HFF-Myc (cell line): ENCODE results near the gene PEX10.

ENCODE experiments used
- DNase-seq: peaks from one replicate; pipeline ENCODE4 v3.0.0-alpha.2; 2011; ENCODE audit warnings: low read depth; ENCODE audit errors: extremely low read depth
- H3K4me3 ChIP-seq: replicated peaks from 2 replicates; pipeline ENCODE4 v1.5.1; 2011; ENCODE audit warnings: low read depth, mild to moderate bottlenecking, control low read depth, low read length
- TF ChIP-seq, protein P1 (sequence below): IDR thresholded peaks from 2 replicates; pipeline ENCODE4 v1.5.1; 2012; ENCODE audit warnings: mild to moderate bottlenecking, low read depth, low read length, control low read depth; ENCODE audit errors: missing control alignments

The PEX10 gene

DNA sequence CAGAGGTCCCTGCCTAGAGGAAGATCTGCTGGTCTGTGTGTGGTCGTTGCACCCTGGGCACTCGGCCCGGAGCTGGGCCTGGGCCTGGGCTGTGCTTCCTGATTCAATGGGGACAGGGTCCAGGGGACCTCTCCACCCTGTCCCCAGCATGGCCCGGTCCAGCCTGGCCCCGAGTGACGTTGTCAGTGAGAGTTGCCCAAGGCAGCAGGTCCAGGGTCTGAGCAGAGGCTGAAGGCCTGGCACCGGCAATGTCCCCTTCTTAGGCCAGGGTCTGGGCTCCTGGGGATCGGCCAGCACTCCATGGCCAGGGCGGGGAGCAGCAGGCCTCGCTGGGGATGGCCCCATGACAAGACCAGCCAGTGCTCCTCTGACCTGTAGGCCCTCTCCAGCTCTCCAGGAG is 15.6 kb upstream of the PEX10 start:
- TF ChIP-seq, protein P1, sequence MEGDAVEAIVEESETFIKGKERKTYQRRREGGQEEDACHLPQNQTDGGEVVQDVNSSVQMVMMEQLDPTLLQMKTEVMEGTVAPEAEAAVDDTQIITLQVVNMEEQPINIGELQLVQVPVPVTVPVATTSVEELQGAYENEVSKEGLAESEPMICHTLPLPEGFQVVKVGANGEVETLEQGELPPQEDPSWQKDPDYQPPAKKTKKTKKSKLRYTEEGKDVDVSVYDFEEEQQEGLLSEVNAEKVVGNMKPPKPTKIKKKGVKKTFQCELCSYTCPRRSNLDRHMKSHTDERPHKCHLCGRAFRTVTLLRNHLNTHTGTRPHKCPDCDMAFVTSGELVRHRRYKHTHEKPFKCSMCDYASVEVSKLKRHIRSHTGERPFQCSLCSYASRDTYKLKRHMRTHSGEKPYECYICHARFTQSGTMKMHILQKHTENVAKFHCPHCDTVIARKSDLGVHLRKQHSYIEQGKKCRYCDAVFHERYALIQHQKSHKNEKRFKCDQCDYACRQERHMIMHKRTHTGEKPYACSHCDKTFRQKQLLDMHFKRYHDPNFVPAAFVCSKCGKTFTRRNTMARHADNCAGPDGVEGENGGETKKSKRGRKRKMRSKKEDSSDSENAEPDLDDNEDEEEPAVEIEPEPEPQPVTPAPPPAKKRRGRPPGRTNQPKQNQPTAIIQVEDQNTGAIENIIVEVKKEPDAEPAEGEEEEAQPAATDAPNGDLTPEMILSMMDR: no peak
- H3K4me3 ChIP-seq: no peak overlapping the region
- DNase-seq: no peak

DNA sequence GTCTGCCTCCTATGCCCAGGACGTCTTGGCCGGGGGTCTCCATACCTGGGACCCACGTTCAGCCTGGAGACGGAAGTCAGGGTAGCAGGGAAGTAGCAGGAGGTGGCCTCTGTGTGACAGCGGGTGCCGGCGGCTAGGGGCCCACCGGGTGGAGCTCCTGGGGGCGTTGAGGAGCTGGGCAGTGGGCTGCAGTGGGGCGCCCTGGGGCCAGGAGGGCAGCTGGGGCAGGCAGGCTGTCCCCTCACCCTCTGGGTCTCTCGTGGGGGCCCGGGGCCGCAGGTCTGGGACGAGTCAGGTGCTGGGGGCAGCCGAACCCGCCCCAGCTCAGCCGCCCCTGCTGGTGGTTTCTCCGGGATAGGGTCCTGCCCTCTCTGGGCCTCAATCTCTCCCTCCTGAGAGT is 14.7 kb upstream of the PEX10 start:
- H3K4me3 ChIP-seq: no peak overlapping the region
- TF ChIP-seq, protein P1: no peak
- no peak for DNase-seq

DNA sequence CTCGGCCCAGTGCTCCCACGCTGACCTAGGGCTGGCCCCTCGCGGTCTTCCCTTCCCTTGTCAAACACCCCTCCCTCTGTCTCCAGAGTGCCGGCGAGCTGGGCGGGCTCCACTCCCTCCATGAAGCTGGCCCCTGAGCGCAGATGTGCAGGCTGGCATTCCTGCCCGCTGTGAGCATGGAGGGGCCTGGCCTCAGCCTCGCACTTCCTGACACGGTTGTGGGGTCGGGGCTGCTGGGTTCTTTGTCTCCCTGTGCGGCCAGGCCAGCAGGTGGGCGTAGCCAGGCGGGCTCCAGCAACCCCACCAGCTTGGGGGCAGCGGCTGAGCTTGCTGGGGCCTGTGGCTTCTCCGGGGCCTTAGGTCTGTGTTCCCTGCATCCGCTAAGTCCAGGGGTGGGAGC is 14.2 kb upstream of the PEX10 start:
- H3K4me3 ChIP-seq: no peak overlapping the region
- TF ChIP-seq, protein P1: no peak
- no peak for DNase-seq

DNA sequence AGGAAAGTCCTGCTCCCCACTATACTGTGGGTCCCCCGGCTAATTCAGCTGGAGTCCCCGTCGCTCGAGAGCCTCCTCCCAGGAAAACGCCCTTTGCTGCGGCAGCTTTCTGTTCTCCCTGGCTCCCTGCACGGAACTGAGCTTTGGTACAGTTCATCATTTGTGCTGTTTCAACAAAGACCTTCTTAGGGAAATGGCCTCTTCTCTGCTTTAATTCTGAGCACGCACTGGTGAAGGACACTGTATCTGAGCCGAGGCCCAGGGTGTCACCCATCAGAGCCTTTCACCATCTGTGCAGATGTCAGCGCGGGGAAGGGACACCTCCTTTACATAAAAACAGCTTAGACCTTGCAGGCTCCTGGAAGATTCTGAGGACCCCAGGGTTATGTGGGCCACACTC is 13.5 kb upstream of the PEX10 start:
- no peak overlapping the region for H3K4me3 ChIP-seq
- TF ChIP-seq, protein P1: no peak
- no peak for DNase-seq

DNA sequence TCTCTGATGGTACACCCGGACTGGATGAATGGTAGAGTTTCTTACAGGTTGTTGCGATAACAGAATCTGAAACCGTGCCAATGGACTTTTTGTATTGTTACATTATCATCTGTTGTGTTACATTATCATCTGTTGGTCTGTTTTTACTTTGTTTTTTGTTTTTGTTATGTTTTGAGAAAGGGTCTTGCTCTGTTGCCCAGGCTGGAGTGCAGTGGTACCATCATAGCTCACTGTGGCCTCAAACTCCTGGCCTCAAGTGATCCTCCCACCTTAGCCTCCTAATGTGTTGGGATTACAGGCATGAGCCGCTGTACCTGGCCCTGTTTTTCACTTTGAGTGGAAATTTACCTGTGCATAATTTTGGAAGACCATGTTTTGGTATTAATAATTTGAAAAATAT is 10.2 kb upstream of the PEX10 start:
- DNase-seq: no peak
- H3K4me3 ChIP-seq: no peak overlapping the region
- TF ChIP-seq, protein P1: no peak

DNA sequence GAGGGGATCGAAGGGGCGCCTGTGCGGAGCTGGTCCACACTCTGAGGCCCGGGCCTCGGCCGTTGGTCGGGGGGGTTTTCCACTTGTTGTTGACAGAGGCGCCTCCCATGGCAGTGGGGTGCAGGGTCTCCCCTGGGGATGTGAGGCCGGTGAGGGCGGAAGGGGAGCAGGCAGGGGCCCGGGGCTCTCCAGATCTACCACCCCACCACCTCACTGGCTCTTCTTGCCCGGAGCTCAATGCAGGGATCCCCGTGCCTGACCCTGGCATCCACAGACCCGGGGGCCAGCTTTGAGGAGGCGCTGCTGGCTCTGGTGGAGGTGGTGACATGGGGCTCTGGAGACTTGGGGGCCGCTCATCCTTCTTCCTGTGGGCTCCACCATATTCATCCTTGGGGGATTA is 7.1 kb upstream of the PEX10 start:
- H3K4me3 ChIP-seq: no peak overlapping the region
- TF ChIP-seq, protein P1: no peak

DNA sequence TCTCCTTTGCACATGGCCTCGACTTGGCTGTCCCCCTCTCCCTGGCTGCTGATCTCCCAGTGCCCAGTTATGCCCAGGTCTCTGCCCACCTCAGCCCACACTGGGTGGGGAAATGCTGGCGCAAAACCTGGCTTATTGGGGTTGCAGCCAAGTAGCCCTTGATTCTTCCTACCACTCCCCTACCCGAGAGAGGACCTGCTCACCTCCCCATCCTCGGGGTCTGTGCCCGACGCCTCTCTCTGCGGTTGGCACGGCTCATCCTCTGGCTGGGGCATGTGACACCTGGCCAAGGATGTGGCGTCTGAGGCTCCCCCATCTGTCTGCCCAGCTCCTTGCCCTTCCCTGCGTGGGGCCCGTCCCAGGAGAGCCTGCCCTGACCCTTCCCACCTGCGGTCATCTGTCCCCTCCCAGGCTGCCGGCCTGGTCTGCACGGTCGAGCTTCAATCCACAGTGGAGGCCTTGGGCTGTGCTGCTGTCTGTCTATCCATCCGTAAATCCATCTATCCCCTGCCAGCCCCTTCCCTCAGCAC is 6.5 kb upstream of the PEX10 start:
- H3K4me3 ChIP-seq: no peak overlapping the region
- no peak for DNase-seq
- TF ChIP-seq, protein P1: no peak

More for the DNA sequence above, 7.1 kb upstream of the PEX10 start:
- DNase-seq: no peak
